ENCODE results near the gene ATP6AP1.
"Not testable (repeated sequence)": the region's sequence is repeated elsewhere in the genome, so short reads cannot be mapped to it uniquely, and the experiment has no call there.

Gene ATP6AP1

GRCh38 chrX:154399527-154400368 lies 28.7 kb upstream of the ATP6AP1 start:
- DNase-seq, result no peak

DNA sequence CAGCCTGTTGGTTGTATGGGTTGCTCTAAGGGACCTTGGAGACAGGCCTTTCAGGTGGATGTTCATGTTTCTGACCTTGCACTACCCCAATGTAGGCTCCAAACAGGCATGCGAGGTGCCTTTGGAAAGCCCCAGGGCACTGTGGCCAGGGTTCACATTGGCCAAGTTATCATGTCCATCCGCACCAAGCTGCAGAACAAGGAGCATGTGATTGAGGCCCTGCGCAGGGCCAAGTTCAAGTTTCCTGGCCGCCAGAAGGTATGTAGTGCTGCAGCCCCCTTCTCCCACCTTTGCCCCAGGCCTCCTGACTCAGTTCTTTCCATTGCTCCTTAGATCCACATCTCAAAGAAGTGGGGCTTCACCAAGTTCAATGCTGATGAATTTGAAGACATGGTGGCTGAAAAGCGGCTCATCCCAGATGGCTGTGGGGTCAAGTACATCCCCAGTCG lies 28.1 kb upstream of the ATP6AP1 start:
- not testable (repeated sequence) for DNase-seq

GRCh38 chrX:154401045-154401799 lies 27.3 kb upstream of the ATP6AP1 start:
- DNase-seq, result no peak

- no peak for DNase-seq
These were observed 26.4 kb upstream of the ATP6AP1 start for GRCh38 chrX:154401918-154402621.

GRCh38 chrX:154402622-154403127 lies 25.8 kb upstream of the ATP6AP1 start:
- DNase-seq, result no peak

GRCh38 chrX:154403192-154403591 lies 25.3 kb upstream of the ATP6AP1 start:
- DNase-seq, result no peak

DNA sequence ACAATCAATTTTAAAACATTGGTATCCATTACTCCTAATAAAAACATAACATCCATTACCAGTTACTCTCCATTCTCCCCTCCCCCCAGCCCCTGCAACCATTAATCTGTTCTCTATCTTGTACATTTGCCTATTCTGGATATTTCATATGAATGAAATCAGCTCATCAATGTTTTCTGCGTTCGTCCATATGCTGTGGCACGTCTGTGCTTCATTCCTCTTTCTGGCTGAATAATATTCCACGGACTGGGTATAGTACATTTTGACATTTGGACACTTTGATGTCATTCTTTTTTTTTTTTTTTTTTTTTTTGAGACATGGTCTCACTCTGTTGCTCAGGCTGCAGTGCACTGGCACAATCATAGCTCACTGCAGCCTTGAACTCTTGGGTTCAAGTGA lies 24.6 kb upstream of the ATP6AP1 start:
- no peak for DNase-seq

- no peak for DNase-seq
These were observed 23.8 kb upstream of the ATP6AP1 start for GRCh38 chrX:154404625-154405192.

DNA sequence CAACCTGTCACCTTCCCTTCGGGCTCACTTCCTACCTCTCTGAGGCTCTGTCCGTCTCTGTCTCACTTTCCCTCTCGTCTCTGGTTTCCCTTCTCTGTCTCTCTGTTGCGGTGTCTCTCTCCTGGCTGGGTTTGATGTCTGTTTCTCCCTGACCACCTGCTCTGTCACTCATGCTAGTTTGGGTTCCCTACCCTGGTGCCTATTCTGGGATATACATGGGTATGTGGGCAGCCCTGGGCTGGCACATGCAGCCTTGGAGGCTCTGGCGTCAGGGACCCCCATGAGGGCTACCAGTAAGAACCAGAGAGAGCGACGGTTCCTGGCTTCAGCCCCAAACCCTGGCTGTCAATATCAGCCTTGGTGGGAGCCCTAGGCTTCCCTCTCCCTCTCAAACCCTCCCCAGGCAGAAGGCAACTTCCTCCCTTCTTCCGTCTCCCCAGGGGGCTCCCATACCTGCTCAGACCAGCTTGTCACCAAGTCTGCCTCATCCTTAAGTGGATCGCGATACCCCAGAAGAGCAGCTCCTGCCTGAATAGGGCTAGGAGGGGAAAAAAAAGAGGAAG lies 19.7 kb upstream of the ATP6AP1 start:
- no peak for DNase-seq

DNA sequence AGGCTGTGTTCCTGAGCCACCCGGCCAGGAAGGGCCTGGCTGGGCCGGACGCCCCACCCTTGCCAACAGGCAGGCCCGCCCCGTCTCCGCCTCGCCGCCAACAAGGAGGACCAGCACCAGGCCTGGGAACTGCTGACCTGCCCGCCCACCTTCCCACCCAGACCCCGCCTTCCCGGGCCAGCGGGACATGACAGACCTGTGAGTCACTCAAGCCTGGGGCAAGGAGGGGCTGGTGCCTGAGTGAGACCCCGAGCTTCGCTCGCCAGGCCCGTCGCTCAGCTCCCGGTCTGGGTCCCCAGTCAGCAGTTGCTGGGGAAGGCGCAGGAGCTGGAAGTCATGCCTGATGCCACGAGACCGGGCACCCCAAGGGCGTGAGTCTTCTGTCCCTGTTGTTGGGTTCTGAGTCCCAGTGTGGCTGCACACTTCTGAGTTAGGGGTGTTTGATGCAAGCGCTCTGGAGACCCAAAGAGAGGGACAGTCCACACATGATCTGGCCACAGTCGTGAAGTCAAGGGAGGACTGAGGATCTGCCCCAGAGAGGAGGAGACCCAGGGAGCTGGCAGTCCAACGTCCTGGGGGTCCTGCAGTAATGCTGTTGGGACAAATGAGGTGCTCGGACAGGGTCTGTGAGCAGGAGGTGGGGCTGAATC lies 19.1 kb upstream of the ATP6AP1 start, which contains the start of gene DNASE1L1:
Gene DNASE1L1 (minus strand): TSS at position 33 of the 650 bp plus-strand sequence. CDS start 3,686 bp downstream, outside the sequence.
- no peak for DNase-seq

DNA sequence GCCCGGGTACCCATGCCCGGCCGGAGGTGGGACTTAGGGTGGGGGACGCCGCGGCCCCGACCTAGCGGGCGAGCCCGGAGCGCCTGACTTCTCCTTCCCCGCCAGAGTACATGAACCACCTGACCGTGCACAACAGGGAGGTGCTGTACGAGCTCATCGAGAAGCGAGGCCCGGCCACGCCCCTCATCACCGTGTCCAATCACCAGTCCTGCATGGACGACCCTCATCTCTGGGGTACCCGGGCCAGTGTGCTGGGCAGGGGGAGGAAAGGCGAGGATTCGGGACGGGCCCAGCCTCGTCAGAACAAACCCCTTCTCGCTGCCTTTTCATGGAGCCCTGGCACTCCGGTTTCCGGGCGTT lies 16.5 kb upstream of the ATP6AP1 start:
- DNase-seq, result peak; percentile 44

DNA sequence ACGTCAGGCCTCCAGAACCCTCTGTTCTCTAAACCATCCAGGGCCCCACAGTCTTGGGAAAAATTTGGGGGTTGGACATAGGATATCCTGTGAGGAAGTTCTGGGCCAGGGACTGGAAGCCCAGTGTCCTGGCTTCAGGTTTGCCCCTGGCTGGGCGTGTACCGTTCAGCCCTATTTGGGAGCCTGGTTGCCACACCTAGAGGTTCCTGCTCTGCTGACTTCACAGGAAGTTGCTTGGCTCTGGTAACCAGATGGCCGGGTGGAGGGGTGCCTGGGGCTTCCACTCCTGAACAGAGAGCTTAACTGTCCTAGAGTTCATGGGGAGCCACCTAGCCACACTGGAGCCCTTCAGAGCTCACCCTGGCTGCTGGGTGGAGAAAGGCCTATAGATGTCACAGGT lies 16.0 kb upstream of the ATP6AP1 start:
- DNase-seq, result no peak

DNA sequence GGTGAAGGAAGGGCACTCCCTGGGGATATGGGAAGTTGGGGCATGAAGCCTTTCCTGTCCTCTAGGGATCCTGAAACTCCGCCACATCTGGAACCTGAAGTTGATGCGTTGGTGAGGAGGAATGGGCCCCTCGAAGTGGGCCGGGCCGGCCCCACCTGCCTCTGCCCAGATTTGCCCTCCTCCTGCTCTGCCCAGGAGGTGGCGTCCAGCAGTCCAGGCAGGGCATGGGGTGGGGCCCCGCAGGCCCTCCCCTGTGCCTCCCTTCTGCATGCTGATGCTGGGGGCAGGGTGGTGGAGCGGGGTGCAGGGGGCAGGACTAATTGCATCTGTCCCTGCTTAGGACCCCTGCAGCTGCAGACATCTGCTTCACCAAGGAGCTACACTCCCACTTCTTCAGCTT lies 15.3 kb upstream of the ATP6AP1 start:
- DNase-seq, result no peak

DNA sequence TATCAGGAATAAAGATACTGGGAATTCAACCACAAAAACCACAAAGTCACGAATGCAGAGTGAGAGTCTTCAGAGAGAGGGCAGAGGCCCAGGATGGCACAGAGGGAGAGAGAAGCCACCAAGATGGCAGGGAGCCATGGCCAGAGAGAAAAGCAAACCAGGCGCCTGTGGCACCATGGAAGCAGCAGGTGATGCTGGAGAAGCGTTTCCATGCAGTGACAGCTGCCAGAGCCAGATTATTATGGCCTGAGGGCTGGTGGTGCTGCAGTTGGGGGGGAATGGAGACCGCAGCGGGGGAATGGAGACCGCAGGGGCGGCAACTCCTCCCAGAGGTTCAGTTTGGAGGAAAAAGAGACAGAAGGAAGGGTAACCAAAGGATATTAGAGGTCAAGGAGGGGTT lies 11.3 kb upstream of the ATP6AP1 start:
- no peak for DNase-seq

DNA sequence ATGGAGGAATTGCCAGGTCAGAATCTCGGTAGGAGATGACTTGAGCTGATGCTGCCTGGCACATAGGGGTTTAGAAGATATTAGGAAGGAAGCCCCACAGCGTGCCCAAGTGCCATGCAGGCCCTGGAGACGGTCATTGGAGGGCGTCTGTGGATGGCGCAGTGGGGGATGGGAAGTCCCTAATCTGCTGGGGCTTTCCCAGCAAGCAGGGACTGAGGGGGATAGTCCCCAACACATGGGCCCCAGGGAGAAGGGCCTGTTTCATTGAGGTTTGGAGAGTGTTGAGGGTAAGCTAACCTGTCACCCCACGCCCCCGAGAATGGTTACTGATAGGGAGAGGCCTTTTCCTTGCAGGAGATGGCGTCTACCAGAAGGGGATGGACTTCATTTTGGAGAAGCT lies 9.3 kb upstream of the ATP6AP1 start:
- DNase-seq, result no peak

- no peak for DNase-seq
These were observed 8.6 kb upstream of the ATP6AP1 start for GRCh38 chrX:154419688-154420401.

GRCh38 chrX:154420402-154420756 lies 8.1 kb upstream of the ATP6AP1 start:
- DNase-seq, result no peak

DNA sequence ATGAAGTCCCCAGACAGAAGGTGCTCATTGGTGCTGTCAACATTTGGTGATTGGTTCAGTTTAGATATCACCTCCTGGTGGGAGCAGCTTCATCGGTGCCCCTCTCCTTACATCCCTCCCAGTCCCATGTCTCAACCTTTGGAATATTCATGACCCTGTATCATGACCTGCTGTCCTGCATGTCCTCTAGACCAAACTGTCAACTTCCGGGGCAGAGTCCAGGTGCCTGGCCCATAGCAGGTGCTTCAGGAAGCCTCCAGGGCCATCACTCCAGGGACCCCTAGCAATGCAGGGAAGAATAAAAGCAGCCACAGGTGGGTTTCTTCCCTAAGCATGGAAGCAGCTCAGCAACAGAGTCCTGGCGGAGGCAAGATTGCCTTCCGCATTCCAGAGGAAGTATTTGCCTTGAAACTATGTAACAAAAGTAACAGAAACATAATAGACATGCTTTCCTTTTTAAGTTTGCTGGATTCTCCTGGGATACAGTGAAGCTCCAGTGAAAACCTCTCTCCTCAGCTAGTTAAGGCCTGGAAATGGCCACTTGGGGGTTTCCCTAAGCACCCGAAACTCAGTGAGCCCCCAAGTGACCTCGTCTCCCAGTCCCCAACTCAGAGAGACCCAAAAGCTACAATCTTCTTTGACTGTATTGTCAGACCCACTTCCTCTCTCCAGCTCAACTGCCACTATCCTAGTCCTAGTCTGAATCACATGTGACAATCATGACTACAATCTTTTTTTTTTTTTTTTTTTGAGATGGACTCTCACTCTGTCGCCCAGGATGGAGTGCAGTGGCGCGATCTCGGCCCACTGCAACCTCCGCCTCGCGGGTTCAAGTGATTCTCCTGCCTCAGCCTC lies 1.3 kb upstream of the ATP6AP1 start:
- DNase-seq, result no peak

DNA sequence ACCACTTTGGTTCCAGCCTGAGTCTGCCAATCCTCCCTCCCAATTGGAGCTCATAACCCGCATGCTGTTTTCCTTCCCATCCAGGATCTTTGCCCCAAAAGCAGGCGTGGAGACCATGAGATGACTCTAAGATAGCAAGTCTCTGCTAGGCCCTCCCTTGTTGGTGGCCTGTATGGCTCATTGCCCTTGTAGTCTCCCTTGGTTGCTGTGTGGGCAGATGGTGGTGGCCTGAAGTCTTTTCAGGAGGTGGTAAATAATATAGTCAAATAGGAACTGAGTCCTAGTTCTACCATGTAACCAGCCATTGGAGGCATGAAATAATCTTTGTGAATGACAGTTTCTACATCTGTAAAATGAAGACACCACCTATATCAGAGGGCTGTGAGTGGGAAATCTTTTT lies 1.2 kb downstream of the ATP6AP1 start:
- DNase-seq, result no peak

GRCh38 chrX:154430479-154430878 lies 2.0 kb downstream of the ATP6AP1 start:
- no peak for DNase-seq
